Left ventricle myocardium superior (tissue), 1 donor: ENCODE measurements around the gene FBXO2. TPM values are rescaled to one million over a fixed set of nuclear protein-coding genes. Genes with fewer than 3 reads are reported as not detected.
"Not testable (repeated sequence)": the region's sequence is repeated elsewhere in the genome, so short reads cannot be mapped to it uniquely, and the experiment has no call there.

Experiments
- ATAC-seq: fragments of 200-7000 bp; cut with Tn5 transposase; one replicate; pipeline ENCODE4 v1.9.1; 2020; ENCODE audit warnings: mild to moderate bottlenecking, moderate library complexity
- DNase-seq: peaks from one replicate; pipeline ENCODE4 v3.0.0-alpha.2; 2020
- intact Hi-C: fragments of 100-400 bp; cut with micrococcal nuclease; formaldehyde crosslinking; loops from one replicate; pipeline ENCODE4 v1.11.0; 2022
- total RNA-seq: library from RNA; stranded (reverse); fragmentation: NEBNext Ultra II Directional; extraction: Animal tissue kit (Norgen Biotek cat#: 25700); gene quantifications from one replicate; pipeline ENCODE4 v1.2.1, GENCODE V29; 2021
- donor health status: DM: no; HTN: yes; CAD: no; lungs with severe emphysema.

FBXO2 gene
- total RNA-seq, 1 donor from 2014 or later: 3.9 TPM

- intact Hi-C loops: no loop called here
- ATAC-seq: no peak
- no peak for DNase-seq
Measured at GRCh38 chr1:11610629-11611180, 43.5 kb downstream of the FBXO2 start.

- intact Hi-C loops, ATAC-seq: not testable (repeated sequence)
Measured at GRCh38 chr1:11609378-11609777, 44.9 kb downstream of the FBXO2 start.

GRCh38 chr1:11608596-11609130, 45.6 kb downstream of the FBXO2 start:
- DNase-seq, intact Hi-C loops, ATAC-seq: not testable (repeated sequence)

More at GRCh38 chr1:11609378-11609777, 44.9 kb downstream of the FBXO2 start:
- DNase-seq: not testable (repeated sequence)

- intact Hi-C loops: no loop called here
- DNase-seq (no peak), ATAC-seq (no peak)
Measured at GRCh38 chr1:11606775-11607174, 47.5 kb downstream of the FBXO2 start.

- intact Hi-C loops: no loop called here
- no peak for ATAC-seq
Measured at GRCh38 chr1:11602981-11603380, 51.2 kb downstream of the FBXO2 start.

GRCh38 chr1:11602424-11602823, 51.8 kb downstream of the FBXO2 start:
- intact Hi-C loops: no loop called here
- no peak for DNase-seq
- no peak for ATAC-seq

More at GRCh38 chr1:11602981-11603380, 51.2 kb downstream of the FBXO2 start:
- DNase-seq: no peak

- no peak for ATAC-seq
Measured at GRCh38 chr1:11600836-11601235, 53.4 kb downstream of the FBXO2 start.

GRCh38 chr1:11599891-11600576, 54.2 kb downstream of the FBXO2 start:
- ATAC-seq: no peak
- DNase-seq: no peak
- intact Hi-C loops: no loop called here

More at GRCh38 chr1:11600836-11601235, 53.4 kb downstream of the FBXO2 start:
- intact Hi-C loops: no loop called here
- no peak for DNase-seq

- ATAC-seq (no peak), DNase-seq (no peak)
- intact Hi-C loops: no loop called here
Measured at GRCh38 chr1:11598461-11598860, 55.8 kb downstream of the FBXO2 start.

Other genes with a start within 250 kb of the FBXO2 start
- 0.12 TPM for gene DISP3, start 175.3 kb downstream of the FBXO2 start, total RNA-seq
- gene FBXO44, start 448 bp upstream of the FBXO2 start, total RNA-seq: 20.4 TPM
- gene FBXO6, start 9.8 kb upstream of the FBXO2 start, total RNA-seq: 11.1 TPM
- 21.8 TPM for gene MAD2L2, start 26.7 kb upstream of the FBXO2 start, total RNA-seq
- gene DRAXIN, start 37.3 kb upstream of the FBXO2 start, total RNA-seq: 0.05 TPM
- gene AGTRAP, start 81.7 kb upstream of the FBXO2 start, total RNA-seq: 13.4 TPM
- gene C1orf167, start 107.8 kb upstream of the FBXO2 start, total RNA-seq: 2.1 TPM
- gene MTHFR, start 151.5 kb upstream of the FBXO2 start, total RNA-seq: 37.9 TPM
- gene CLCN6, start 151.8 kb upstream of the FBXO2 start, total RNA-seq: 15.4 TPM
- 5.5 TPM for gene NPPA, start 193.4 kb upstream of the FBXO2 start, total RNA-seq
- gene NPPB, start 204.5 kb upstream of the FBXO2 start, total RNA-seq: not detected